Ishikawa (cell line): ENCODE measurements around the gene SLIT3.

Experiments used
- CEBPB ChIP-seq: IDR thresholded peaks from 2 replicates; pipeline ENCODE4 v1.6.1; 2012
- CREB1 ChIP-seq: IDR thresholded peaks from 2 replicates; pipeline ENCODE4 v1.6.1; 2012; ENCODE audit warnings: low read depth
- EGR1 ChIP-seq: IDR thresholded peaks from 2 replicates; pipeline ENCODE4 v1.6.1; 2012
- EP300 ChIP-seq: IDR thresholded peaks from 2 replicates; pipeline ENCODE4 v1.6.1; 2012; ENCODE audit warnings: borderline replicate concordance
- FOXM1 ChIP-seq: IDR thresholded peaks from 2 replicates; pipeline ENCODE4 v1.6.1; 2012; ENCODE audit warnings: low read depth, borderline replicate concordance
- NFIC ChIP-seq: IDR thresholded peaks from 2 replicates; pipeline ENCODE4 v1.6.1; 2012
- RAD21 ChIP-seq: IDR thresholded peaks from 2 replicates; pipeline ENCODE4 v1.6.1; 2012; ENCODE audit warnings: low read depth
- REST ChIP-seq: IDR thresholded peaks from 2 replicates; pipeline ENCODE4 v1.6.1; 2012; ENCODE audit warnings: low read depth, mild to moderate bottlenecking
- TAF1 ChIP-seq: IDR thresholded peaks from 2 replicates; pipeline ENCODE4 v1.6.1; 2012; ENCODE audit warnings: low read depth, mild to moderate bottlenecking
- TCF12 ChIP-seq: IDR thresholded peaks from 2 replicates; pipeline ENCODE4 v1.6.1; 2012; ENCODE audit warnings: low read depth
- TEAD4 ChIP-seq: IDR thresholded peaks from 2 replicates; pipeline ENCODE4 v1.6.1; 2012
- YY1 ChIP-seq: IDR thresholded peaks from 2 replicates; pipeline ENCODE4 v1.6.1; 2012; ENCODE audit warnings: low read depth
- ZBTB7A ChIP-seq: IDR thresholded peaks from 2 replicates; pipeline ENCODE4 v1.6.1; 2012; ENCODE audit warnings: low read depth
- TF ChIP-seq, protein P1 (sequence below): IDR thresholded peaks from 2 replicates; pipeline ENCODE4 v1.6.1; 2012
- TF ChIP-seq, protein P2 (sequence below): IDR thresholded peaks from 2 replicates; pipeline ENCODE4 v1.6.1; 2012

Gene SLIT3

GRCh38 chr5:169256191-169256590 is 44.7 kb downstream of the SLIT3 start:
- TF ChIP-seq TAF1 (no peak), CREB1 (no peak), EGR1 (no peak), ZBTB7A (no peak)

GRCh38 chr5:169253071-169253470 is 47.9 kb downstream of the SLIT3 start:
- TF ChIP-seq FOXM1 (no peak), TAF1 (no peak)
- TF ChIP-seq, protein P1, sequence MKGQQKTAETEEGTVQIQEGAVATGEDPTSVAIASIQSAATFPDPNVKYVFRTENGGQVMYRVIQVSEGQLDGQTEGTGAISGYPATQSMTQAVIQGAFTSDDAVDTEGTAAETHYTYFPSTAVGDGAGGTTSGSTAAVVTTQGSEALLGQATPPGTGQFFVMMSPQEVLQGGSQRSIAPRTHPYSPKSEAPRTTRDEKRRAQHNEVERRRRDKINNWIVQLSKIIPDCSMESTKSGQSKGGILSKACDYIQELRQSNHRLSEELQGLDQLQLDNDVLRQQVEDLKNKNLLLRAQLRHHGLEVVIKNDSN: no peak

DNA sequence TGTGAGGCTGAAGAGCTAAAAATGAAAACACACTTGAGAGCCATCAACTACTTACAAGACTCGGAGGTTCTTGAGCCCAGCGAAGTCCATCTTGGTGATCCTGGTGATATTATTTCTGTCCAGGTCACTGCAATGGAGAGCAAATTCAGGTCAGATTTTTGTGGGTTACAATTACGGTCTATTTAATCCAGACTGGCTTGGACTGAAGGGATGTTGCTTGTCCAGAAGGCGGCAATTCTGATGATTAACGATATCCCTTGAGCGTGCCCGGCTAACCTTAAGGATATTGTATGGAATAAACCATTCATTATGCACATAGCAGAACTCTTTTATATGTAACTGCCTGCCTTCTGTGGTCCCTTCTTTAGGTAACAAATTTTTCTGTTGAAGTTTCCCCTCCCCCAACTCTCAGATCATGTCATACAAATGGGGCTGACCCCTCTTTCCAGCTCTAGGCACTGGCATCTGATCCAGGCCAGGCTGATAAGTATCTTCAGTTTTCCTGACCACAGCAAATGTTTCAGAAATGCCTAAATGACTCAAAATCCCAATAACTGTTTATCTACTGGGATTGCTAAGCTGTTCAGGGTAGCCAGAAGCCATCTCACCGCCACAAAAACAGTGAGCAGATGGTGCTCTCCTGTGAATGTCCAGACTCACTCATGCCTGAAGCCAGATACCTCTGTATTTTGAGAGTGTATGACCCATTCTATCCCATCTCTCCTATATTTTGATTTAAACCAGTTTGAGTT is 49.4 kb downstream of the SLIT3 start:
- no peak for TF ChIP-seq REST
- no peak for TF ChIP-seq NFIC
- no peak for TF ChIP-seq ZBTB7A
- TF ChIP-seq TCF12: no peak
- TF ChIP-seq, protein P2, sequence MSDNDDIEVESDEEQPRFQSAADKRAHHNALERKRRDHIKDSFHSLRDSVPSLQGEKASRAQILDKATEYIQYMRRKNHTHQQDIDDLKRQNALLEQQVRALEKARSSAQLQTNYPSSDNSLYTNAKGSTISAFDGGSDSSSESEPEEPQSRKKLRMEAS: no peak
- TF ChIP-seq CREB1: no peak
- TF ChIP-seq, protein P1: no peak
- TF ChIP-seq TAF1: no peak
- TF ChIP-seq EP300: no peak
- TF ChIP-seq YY1: no peak
- no peak for TF ChIP-seq RAD21
- TF ChIP-seq EGR1: no peak
- TF ChIP-seq FOXM1: no peak
- no peak for TF ChIP-seq TEAD4
- no peak for TF ChIP-seq CEBPB

- TF ChIP-seq CREB1 (no peak), EP300 (no peak), YY1 (no peak)
Observed at GRCh38 chr5:169250887-169251286, 50.1 kb downstream of the SLIT3 start.

DNA sequence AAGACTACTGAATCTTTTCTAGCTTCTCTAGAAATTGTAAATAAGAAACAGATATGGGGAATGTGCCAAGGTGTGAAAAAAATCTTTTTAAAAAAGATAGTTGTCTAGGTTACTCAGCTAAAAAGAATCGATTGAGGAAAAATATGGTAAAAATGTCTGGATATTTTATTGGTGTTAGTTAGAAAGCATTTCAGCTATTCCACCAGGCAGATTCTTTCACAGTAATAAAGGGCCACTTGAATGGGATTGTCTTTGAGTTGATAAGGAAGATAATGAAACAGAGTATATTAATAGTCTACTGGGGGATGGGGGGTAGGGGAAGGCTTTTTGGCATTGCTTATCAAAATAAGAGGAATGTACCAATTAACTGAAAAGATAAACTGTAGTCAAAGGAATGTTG is 51.9 kb downstream of the SLIT3 start:
- TF ChIP-seq FOXM1 (no peak), TAF1 (no peak), YY1 (no peak), NFIC (no peak), CREB1 (no peak)
- TF ChIP-seq, protein P1: no peak

DNA sequence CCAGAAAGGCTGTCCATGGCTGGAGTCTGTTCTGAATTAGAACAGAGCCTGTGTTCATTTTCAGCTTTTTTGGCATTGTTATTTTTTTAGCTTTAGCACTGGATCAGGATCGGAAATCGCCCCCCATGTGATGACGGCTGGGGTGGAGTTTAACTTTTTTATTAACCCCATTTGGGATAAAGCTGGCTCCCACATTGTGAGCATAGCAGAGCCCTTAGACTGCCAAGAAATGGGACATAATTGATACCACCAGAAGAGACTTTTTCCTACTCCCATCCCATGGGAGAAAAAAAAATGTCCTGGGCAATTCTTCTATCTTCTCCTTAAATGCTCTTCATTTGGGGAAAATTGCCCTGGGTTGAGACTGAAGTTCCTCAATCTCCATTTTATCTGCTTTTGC is 52.4 kb downstream of the SLIT3 start:
- TF ChIP-seq EGR1: no peak
- TF ChIP-seq, protein P2: no peak
- no peak for TF ChIP-seq CREB1
- TF ChIP-seq, protein P1: no peak
- no peak for TF ChIP-seq FOXM1
- TF ChIP-seq TEAD4: no peak

DNA sequence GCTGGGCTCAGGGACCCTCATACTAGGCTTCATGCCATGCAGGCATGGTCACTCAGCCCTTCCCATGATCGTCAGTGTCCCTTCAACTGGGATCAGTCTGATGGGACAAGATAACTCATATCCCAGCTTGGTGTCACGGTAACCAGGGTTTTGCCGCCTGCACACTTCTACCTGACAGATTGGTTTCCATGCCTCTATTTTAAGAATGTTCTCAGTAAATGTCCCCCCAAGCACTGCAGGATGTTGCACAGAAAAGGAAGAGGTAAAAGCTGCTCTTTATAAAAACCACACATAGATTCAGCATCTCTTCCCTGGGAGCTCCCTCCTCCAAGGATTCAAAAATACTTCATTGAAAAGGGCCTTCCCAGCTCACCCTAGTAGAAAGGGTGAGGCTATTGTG is 56.1 kb downstream of the SLIT3 start:
- no peak for TF ChIP-seq CEBPB
- no peak for TF ChIP-seq YY1
- TF ChIP-seq, protein P1: no peak
- no peak for TF ChIP-seq ZBTB7A
- TF ChIP-seq REST: no peak
- no peak for TF ChIP-seq TAF1
- no peak for TF ChIP-seq TEAD4
- TF ChIP-seq RAD21: no peak
- no peak for TF ChIP-seq NFIC
